Immature natural killer cell (primary cell): ENCODE measurements around the gene PSMF1. TPM values are rescaled to one million over a fixed set of nuclear protein-coding genes. Genes with fewer than 3 reads are reported as not detected.
"Not testable (repeated sequence)": the region's sequence is repeated elsewhere in the genome, so short reads cannot be mapped to it uniquely, and the experiment has no call there.

Experiments used
- DNase-seq, 3 donors: peaks; one replicate each; pipeline ENCODE4 v3.0.0; 2022; ENCODE audit warnings: mixed read lengths in 1 of 3
- H3K27ac Mint-ChIP-seq, 6 donors: one replicate each; pipeline ENCODE4 v1.8.0; 2020; ENCODE audit warnings: mixed read lengths in 6 of 6, mild to moderate bottlenecking in 5 of 6, inconsistent platforms in 4 of 6, moderate library complexity in 3 of 6
- H3K27me3 Mint-ChIP-seq, 3 donors: one replicate each; pipeline ENCODE4 v1.8.0; 2020 to 2021; ENCODE audit warnings: low read depth in 3 of 3, mild to moderate bottlenecking in 3 of 3, mixed read lengths in 3 of 3, moderate library complexity in 3 of 3, inconsistent platforms in 1 of 3
- H3K36me3 Mint-ChIP-seq, 3 donors: one replicate each; pipeline ENCODE4 v1.8.0; 2020; ENCODE audit warnings: mixed read lengths in 3 of 3, inconsistent platforms in 2 of 3, mild to moderate bottlenecking in 2 of 3
- H3K4me1 Mint-ChIP-seq, 2 donors: one replicate each; pipeline ENCODE4 v1.8.0; 2020; ENCODE audit warnings: inconsistent platforms in 2 of 2, mild to moderate bottlenecking in 2 of 2, mixed read lengths in 2 of 2, moderate library complexity in 1 of 2
- H3K4me3 Mint-ChIP-seq, 5 donors: one replicate each; pipeline ENCODE4 v1.8.0; 2020; ENCODE audit warnings: mild to moderate bottlenecking in 5 of 5, mixed read lengths in 5 of 5, inconsistent platforms in 3 of 5, moderate library complexity in 3 of 5
- H3K9me3 Mint-ChIP-seq, 6 donors: one replicate each; pipeline ENCODE4 v1.8.0; 2020; ENCODE audit warnings: mild to moderate bottlenecking in 6 of 6, mixed read lengths in 6 of 6, inconsistent platforms in 4 of 6, moderate library complexity in 3 of 6
- polyA plus RNA-seq, 3 donors: library from polyadenylated mRNA; unstranded; fragments of 300-500 nt; fragmentation: Illumina TruSeq; gene quantifications; one replicate each; pipeline ENCODE4 v1.2.3, GENCODE V29; 2021

The PSMF1 gene
- polyA plus RNA-seq, 3 donors from 2014 or later: 87.6 to 172 (median 140) TPM

GRCh38 chr20:1130058-1130694 lies 11.8 kb downstream of the PSMF1 start:
- Mint-ChIP-seq H3K27me3 (no peaks in the 10 kb centered on the region), H3K4me1 (peaks cover 25 to 62% of the 10 kb centered on the region in 2 donors), H3K27ac (no peak overlapping the region), H3K36me3 (peaks cover 40 to 61% (median 43%) of the 10 kb centered on the region in 3 donors), H3K9me3 (no peaks in the 10 kb centered on the region), H3K4me3 (no peak overlapping the region)
- no peak for DNase-seq

GRCh38 chr20:1130847-1131246 lies 12.4 kb downstream of the PSMF1 start:
- Mint-ChIP-seq H3K4me1 (peaks cover 22 to 58% of the 10 kb centered on the region in 2 donors), H3K9me3 (no peaks in the 10 kb centered on the region), H3K36me3 (peaks cover 39 to 64% (median 49%) of the 10 kb centered on the region in 3 donors), H3K4me3 (no peak overlapping the region), H3K27me3 (peaks cover 0 to 2% (median 0%) of the 10 kb centered on the region in 3 donors), H3K27ac (peak overlapping the region in 3 of 6 donors; percentile 2 to 12 (median 9))
- DNase-seq: no peak

- H3K27me3 Mint-ChIP-seq: peaks cover 0 to 6% (median 0%) of the 10 kb centered on the region in 3 donors
- no peak overlapping the region for H3K4me3 Mint-ChIP-seq
- DNase-seq: no peak
- H3K36me3 Mint-ChIP-seq: peaks cover 34 to 64% (median 49%) of the 10 kb centered on the region in 3 donors
- H3K27ac Mint-ChIP-seq: peak overlapping the region in 3 of 6 donors; percentile 2 to 12 (median 9)
- no peaks in the 10 kb centered on the region for H3K9me3 Mint-ChIP-seq
- H3K4me1 Mint-ChIP-seq: peaks cover 23 to 53% of the 10 kb centered on the region in 2 donors
Measured at GRCh38 chr20:1131354-1131753, 13.0 kb downstream of the PSMF1 start.

- no peak for DNase-seq
- no peaks in the 10 kb centered on the region for H3K9me3 Mint-ChIP-seq
- H3K4me1 Mint-ChIP-seq: peaks cover 24 to 49% of the 10 kb centered on the region in 2 donors
- H3K27me3 Mint-ChIP-seq: peaks cover 0 to 6% (median 0%) of the 10 kb centered on the region in 3 donors
- H3K36me3 Mint-ChIP-seq: peaks cover 29 to 64% (median 33%) of the 10 kb centered on the region in 3 donors
- no peak overlapping the region for H3K27ac Mint-ChIP-seq
- no peak overlapping the region for H3K4me3 Mint-ChIP-seq
Measured at GRCh38 chr20:1134355-1134754, 16.0 kb downstream of the PSMF1 start.

- peaks cover 26 to 62% (median 31%) of the 10 kb centered on the region in 3 donors for H3K36me3 Mint-ChIP-seq
- H3K27ac Mint-ChIP-seq: no peak overlapping the region
- H3K27me3 Mint-ChIP-seq: peaks cover 0 to 6% (median 0%) of the 10 kb centered on the region in 3 donors
- DNase-seq: no peak
- H3K4me3 Mint-ChIP-seq: no peak overlapping the region
- H3K4me1 Mint-ChIP-seq: peaks cover 24 to 47% of the 10 kb centered on the region in 2 donors
- H3K9me3 Mint-ChIP-seq: no peaks in the 10 kb centered on the region
Measured at GRCh38 chr20:1134836-1135235, 16.4 kb downstream of the PSMF1 start.

GRCh38 chr20:1137236-1137635 lies 18.8 kb downstream of the PSMF1 start:
- no peak for DNase-seq
- peaks cover 15 to 33% of the 10 kb centered on the region in 2 donors for H3K4me1 Mint-ChIP-seq
- H3K9me3 Mint-ChIP-seq: no peaks in the 10 kb centered on the region
- peaks cover 24 to 63% (median 25%) of the 10 kb centered on the region in 3 donors for H3K36me3 Mint-ChIP-seq
- peaks cover 0 to 6% (median 0%) of the 10 kb centered on the region in 3 donors for H3K27me3 Mint-ChIP-seq
- H3K4me3 Mint-ChIP-seq: no peak overlapping the region
- no peak overlapping the region for H3K27ac Mint-ChIP-seq

GRCh38 chr20:1144401-1145172 lies 26.2 kb downstream of the PSMF1 start:
- Mint-ChIP-seq H3K9me3 (no peaks in the 10 kb centered on the region), H3K36me3 (peaks cover 15 to 46% (median 17%) of the 10 kb centered on the region in 3 donors), H3K4me1 (peaks cover 12 to 33% of the 10 kb centered on the region in 2 donors), H3K27me3 (no peaks in the 10 kb centered on the region), H3K4me3 (no peak overlapping the region), H3K27ac (peak overlapping the region in 3 of 6 donors; percentile 16)
- DNase-seq: no peak

GRCh38 chr20:1146957-1147356 lies 28.6 kb downstream of the PSMF1 start:
- Mint-ChIP-seq H3K36me3 (peaks cover 6 to 39% (median 16%) of the 10 kb centered on the region in 3 donors), H3K9me3 (no peaks in the 10 kb centered on the region), H3K27me3 (peaks cover 0 to 3% (median 0%) of the 10 kb centered on the region in 3 donors), H3K4me1 (peaks cover 21 to 44% of the 10 kb centered on the region in 2 donors), H3K27ac (peak overlapping the region in 1 of 6 donors; percentile 24), H3K4me3 (no peak overlapping the region)
- no peak for DNase-seq

GRCh38 chr20:1149812-1150211 lies 31.4 kb downstream of the PSMF1 start:
- DNase-seq, H3K9me3 Mint-ChIP-seq, H3K27me3 Mint-ChIP-seq, H3K4me3 Mint-ChIP-seq: not testable (repeated sequence)
- peaks cover 23 to 46% of the 10 kb centered on the region in 2 donors for H3K4me1 Mint-ChIP-seq
- peaks cover 7 to 51% (median 18%) of the 10 kb centered on the region in 3 donors for H3K36me3 Mint-ChIP-seq
- H3K27ac Mint-ChIP-seq: peak overlapping the region in 1 of 6 donors; percentile 5

GRCh38 chr20:1150218-1150617 lies 31.8 kb downstream of the PSMF1 start:
- Mint-ChIP-seq H3K27ac (no peak overlapping the region), H3K36me3 (peaks cover 11 to 55% (median 22%) of the 10 kb centered on the region in 3 donors), H3K27me3 (peaks cover 0 to 3% (median 0%) of the 10 kb centered on the region in 3 donors), H3K4me3 (no peak overlapping the region), H3K4me1 (peaks cover 23 to 48% of the 10 kb centered on the region in 2 donors), H3K9me3 (no peaks in the 10 kb centered on the region)
- DNase-seq: peak in 1 of 3 donors; percentile 3

- peaks cover 0 to 2% (median under 1%) of the 10 kb centered on the region in 6 donors for H3K9me3 Mint-ChIP-seq
- no peak for DNase-seq
- peaks cover 21 to 48% of the 10 kb centered on the region in 2 donors for H3K4me1 Mint-ChIP-seq
- no peak overlapping the region for H3K4me3 Mint-ChIP-seq
- H3K27ac Mint-ChIP-seq: no peak overlapping the region
- peaks cover 16 to 60% (median 29%) of the 10 kb centered on the region in 3 donors for H3K36me3 Mint-ChIP-seq
- H3K27me3 Mint-ChIP-seq: peaks cover 0 to 3% (median 0%) of the 10 kb centered on the region in 3 donors
Measured at GRCh38 chr20:1150968-1151367, 32.6 kb downstream of the PSMF1 start.

- no peak for DNase-seq
- H3K4me3 Mint-ChIP-seq: no peak overlapping the region
- peaks cover 18 to 34% of the 10 kb centered on the region in 2 donors for H3K4me1 Mint-ChIP-seq
- peaks cover 0 to 5% (median under 1%) of the 10 kb centered on the region in 6 donors for H3K9me3 Mint-ChIP-seq
- H3K27me3 Mint-ChIP-seq: peaks cover 0 to 3% (median 0%) of the 10 kb centered on the region in 3 donors
- H3K27ac Mint-ChIP-seq: no peak overlapping the region
- H3K36me3 Mint-ChIP-seq: peaks cover 17 to 53% (median 32%) of the 10 kb centered on the region in 3 donors
Measured at GRCh38 chr20:1154226-1154625, 35.8 kb downstream of the PSMF1 start.

- H3K9me3 Mint-ChIP-seq: peaks cover 0 to 5% (median under 1%) of the 10 kb centered on the region in 6 donors
- DNase-seq: no peak
- H3K4me1 Mint-ChIP-seq: peaks cover 16 to 34% of the 10 kb centered on the region in 2 donors
- peaks cover 0 to 3% (median 0%) of the 10 kb centered on the region in 3 donors for H3K27me3 Mint-ChIP-seq
- H3K27ac Mint-ChIP-seq: no peak overlapping the region
- H3K36me3 Mint-ChIP-seq: peaks cover 17 to 53% (median 32%) of the 10 kb centered on the region in 3 donors
- H3K4me3 Mint-ChIP-seq: no peak overlapping the region
Measured at GRCh38 chr20:1154691-1155090, 36.3 kb downstream of the PSMF1 start.

- peaks cover 17 to 59% (median 38%) of the 10 kb centered on the region in 3 donors for H3K36me3 Mint-ChIP-seq
- peaks cover 13 to 31% of the 10 kb centered on the region in 2 donors for H3K4me1 Mint-ChIP-seq
- H3K27ac Mint-ChIP-seq: no peak overlapping the region
- H3K4me3 Mint-ChIP-seq: no peak overlapping the region
- DNase-seq: no peak
- peaks cover 0 to 3% (median 0%) of the 10 kb centered on the region in 3 donors for H3K27me3 Mint-ChIP-seq
- peaks cover 0 to 5% (median under 1%) of the 10 kb centered on the region in 6 donors for H3K9me3 Mint-ChIP-seq
Measured at GRCh38 chr20:1155342-1155741, 36.9 kb downstream of the PSMF1 start.
